ENCODE results near the gene C1orf226.
A peak's percentile ranks its signal among the peaks of the same experiment; 100 is the strongest.

Gene C1orf226

DNA sequence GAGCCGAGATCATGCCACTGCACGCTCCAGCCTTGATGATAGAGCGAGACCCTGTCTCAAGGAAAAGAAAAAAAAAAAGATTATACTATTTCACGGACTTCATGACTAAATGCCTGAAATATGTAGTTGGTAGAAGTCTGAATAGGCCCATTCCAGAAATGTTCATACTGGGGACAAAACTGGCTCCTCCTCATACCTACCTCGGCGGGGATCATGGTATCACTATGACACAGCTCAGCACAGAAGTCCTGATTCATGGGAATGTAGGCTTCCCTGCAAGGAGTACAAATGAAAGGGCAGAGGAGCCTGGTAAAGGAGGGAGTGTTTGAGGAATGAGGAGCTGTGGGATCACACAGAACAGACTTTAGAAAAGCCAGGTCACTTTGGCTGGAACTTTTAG, 9.9 kb upstream of the C1orf226 start:
- H2AK5ac ChIP-seq (ENCODE audit: low read length): no peak overlapping the region
- H2BK5ac ChIP-seq (ENCODE audit: low read length): no peak overlapping the region
- no peak overlapping the region for H2BK15ac ChIP-seq (replicated peaks; ENCODE audit: low read depth)
- no peak overlapping the region for H4K8ac ChIP-seq (ENCODE audit: low read depth, low read length)
- no peaks in the 10 kb centered on the region for H3K79me1 ChIP-seq (ENCODE audit: low read length)
- H3K56ac ChIP-seq (ENCODE audit: low read length): no peak overlapping the region
- WGBS (ENCODE audit: extremely low coverage, insufficient coverage, low lambda C conversion rate): no CpG with 5 or more reads among the region's 6 CpGs
- no peaks in the 10 kb centered on the region for H3K27me3 ChIP-seq (ENCODE audit: insufficient read depth, low read length, poor library complexity)
- no peak overlapping the region for H3K18ac ChIP-seq (ENCODE audit: low read length)
- no peak overlapping the region for H3K4me2 ChIP-seq (ENCODE audit: low read length)
- no peak overlapping the region for H3K27ac ChIP-seq (ENCODE audit: low read depth, low read length)
- no peak overlapping the region for H3K4ac ChIP-seq (ENCODE audit: low read depth, low read length)
- H4K5ac ChIP-seq (ENCODE audit: low read length): no peak overlapping the region
- no peaks in the 10 kb centered on the region for H3K4me1 ChIP-seq (ENCODE audit: control insufficient read depth, low read depth, low read length)
- H3K9ac ChIP-seq (ENCODE audit: low read length): no peak overlapping the region
- H2BK120ac ChIP-seq (ENCODE audit: low read depth, low read length): no peak overlapping the region
- DNase-seq: no peak
- H3K4me3 ChIP-seq (ENCODE audit: low read length): no peak overlapping the region
- no peaks in the 10 kb centered on the region for H3K79me2 ChIP-seq (ENCODE audit: control insufficient read depth, insufficient read depth, low read length)
- no peak overlapping the region for H3K23ac ChIP-seq (ENCODE audit: low read length)
- H3K36me3 ChIP-seq (ENCODE audit: control insufficient read depth, insufficient read depth, low read length): no peaks in the 10 kb centered on the region

DNA sequence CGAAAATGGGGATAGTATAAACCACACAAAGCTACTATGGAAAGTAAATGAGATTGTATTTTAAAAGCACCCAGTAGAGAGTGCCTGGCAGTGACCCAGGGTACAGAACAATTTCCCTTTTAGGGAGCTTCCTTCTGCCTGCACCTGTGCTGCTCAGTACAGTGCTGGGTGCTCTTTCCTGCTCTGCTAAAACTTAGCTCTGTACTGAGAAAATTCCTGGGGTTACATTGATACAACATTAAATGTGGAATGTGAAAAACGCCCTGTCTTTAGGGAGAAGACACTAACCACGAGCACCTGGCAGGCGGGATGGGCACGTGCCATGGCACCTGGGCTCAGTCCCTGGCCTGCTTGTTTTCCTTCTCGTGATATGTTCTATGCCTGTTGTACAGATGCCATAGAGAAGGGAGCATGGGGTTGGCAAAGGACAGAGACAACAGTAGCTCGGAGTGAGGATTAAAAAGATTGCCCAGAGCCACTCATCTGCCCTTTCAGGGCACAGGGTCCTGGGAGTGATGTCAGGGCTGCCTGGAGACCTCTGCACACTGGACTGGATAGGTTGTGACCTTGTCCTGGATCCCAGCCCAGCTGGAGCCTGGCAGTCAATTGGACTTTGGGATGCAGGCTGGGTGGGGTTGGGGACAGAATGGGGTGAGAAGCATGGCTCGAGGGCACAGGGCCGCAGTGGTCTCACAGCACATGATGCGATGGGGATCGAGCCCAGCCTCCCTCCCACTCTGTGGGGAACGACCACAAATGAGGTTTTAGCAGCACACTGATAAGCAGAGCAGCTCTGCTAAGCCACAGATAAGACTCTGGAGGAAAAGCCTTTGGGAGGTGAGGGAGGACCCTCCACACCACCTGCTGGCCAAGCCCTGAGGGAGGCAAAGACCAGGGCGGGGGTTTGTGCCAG, 9.1 kb upstream of the C1orf226 start:
- no peak overlapping the region for H2AK5ac ChIP-seq (ENCODE audit: low read length)
- no peaks in the 10 kb centered on the region for H3K79me1 ChIP-seq (ENCODE audit: low read length)
- no peak overlapping the region for H2BK15ac ChIP-seq (replicated peaks; ENCODE audit: low read depth)
- H3K27ac ChIP-seq (ENCODE audit: low read depth, low read length): no peak overlapping the region
- no peak overlapping the region for H3K9ac ChIP-seq (ENCODE audit: low read length)
- no peak overlapping the region for H3K4ac ChIP-seq (ENCODE audit: low read depth, low read length)
- H3K4me2 ChIP-seq (ENCODE audit: low read length): no peak overlapping the region
- H3K23ac ChIP-seq (ENCODE audit: low read length): no peak overlapping the region
- H3K4me3 ChIP-seq (ENCODE audit: low read length): no peak overlapping the region
- H4K5ac ChIP-seq (ENCODE audit: low read length): no peak overlapping the region
- H2BK5ac ChIP-seq (ENCODE audit: low read length): no peak overlapping the region
- peak; percentile 60 for DNase-seq
- no peaks in the 10 kb centered on the region for H3K79me2 ChIP-seq (ENCODE audit: control insufficient read depth, insufficient read depth, low read length)
- H3K36me3 ChIP-seq (ENCODE audit: control insufficient read depth, insufficient read depth, low read length): no peaks in the 10 kb centered on the region
- no peaks in the 10 kb centered on the region for H3K27me3 ChIP-seq (ENCODE audit: insufficient read depth, low read length, poor library complexity)
- H2BK120ac ChIP-seq (ENCODE audit: low read depth, low read length): no peak overlapping the region
- no CpG with 5 or more reads among the region's 13 CpGs for WGBS (ENCODE audit: extremely low coverage, insufficient coverage, low lambda C conversion rate)
- no peaks in the 10 kb centered on the region for H3K4me1 ChIP-seq (ENCODE audit: control insufficient read depth, low read depth, low read length)
- no peak overlapping the region for H4K8ac ChIP-seq (ENCODE audit: low read depth, low read length)
- no peak overlapping the region for H3K18ac ChIP-seq (ENCODE audit: low read length)
- H3K56ac ChIP-seq (ENCODE audit: low read length): no peak overlapping the region

- Histone ChIP-seq H2BK5ac (ENCODE audit: low read length) (no peak overlapping the region), H2BK120ac (ENCODE audit: low read depth, low read length) (no peak overlapping the region), H2BK15ac (replicated peaks; ENCODE audit: low read depth) (no peak overlapping the region), H3K9ac (ENCODE audit: low read length) (no peak overlapping the region), H3K27ac (ENCODE audit: low read depth, low read length) (no peak overlapping the region), H2AK5ac (ENCODE audit: low read length) (no peak overlapping the region), H4K5ac (ENCODE audit: low read length) (no peak overlapping the region), H3K4me2 (ENCODE audit: low read length) (no peak overlapping the region), H3K23ac (ENCODE audit: low read length) (no peak overlapping the region), H3K79me2 (ENCODE audit: control insufficient read depth, insufficient read depth, low read length) (no peaks in the 10 kb centered on the region), H3K56ac (ENCODE audit: low read length) (no peak overlapping the region), H3K27me3 (ENCODE audit: insufficient read depth, low read length, poor library complexity) (no peaks in the 10 kb centered on the region), H4K8ac (ENCODE audit: low read depth, low read length) (no peak overlapping the region), H3K4me1 (ENCODE audit: control insufficient read depth, low read depth, low read length) (no peaks in the 10 kb centered on the region), H3K4ac (ENCODE audit: low read depth, low read length) (no peak overlapping the region), H3K36me3 (ENCODE audit: control insufficient read depth, insufficient read depth, low read length) (no peaks in the 10 kb centered on the region), H3K79me1 (ENCODE audit: low read length) (no peaks in the 10 kb centered on the region), H3K18ac (ENCODE audit: low read length) (no peak overlapping the region), H3K4me3 (ENCODE audit: low read length) (no peak overlapping the region)
- no peak for DNase-seq
- WGBS (ENCODE audit: extremely low coverage, insufficient coverage, low lambda C conversion rate): no CpG with 5 or more reads among the region's 1 CpG
Measured at GRCh38 chr1:162373072-162373427, 8.5 kb upstream of the C1orf226 start.

DNA sequence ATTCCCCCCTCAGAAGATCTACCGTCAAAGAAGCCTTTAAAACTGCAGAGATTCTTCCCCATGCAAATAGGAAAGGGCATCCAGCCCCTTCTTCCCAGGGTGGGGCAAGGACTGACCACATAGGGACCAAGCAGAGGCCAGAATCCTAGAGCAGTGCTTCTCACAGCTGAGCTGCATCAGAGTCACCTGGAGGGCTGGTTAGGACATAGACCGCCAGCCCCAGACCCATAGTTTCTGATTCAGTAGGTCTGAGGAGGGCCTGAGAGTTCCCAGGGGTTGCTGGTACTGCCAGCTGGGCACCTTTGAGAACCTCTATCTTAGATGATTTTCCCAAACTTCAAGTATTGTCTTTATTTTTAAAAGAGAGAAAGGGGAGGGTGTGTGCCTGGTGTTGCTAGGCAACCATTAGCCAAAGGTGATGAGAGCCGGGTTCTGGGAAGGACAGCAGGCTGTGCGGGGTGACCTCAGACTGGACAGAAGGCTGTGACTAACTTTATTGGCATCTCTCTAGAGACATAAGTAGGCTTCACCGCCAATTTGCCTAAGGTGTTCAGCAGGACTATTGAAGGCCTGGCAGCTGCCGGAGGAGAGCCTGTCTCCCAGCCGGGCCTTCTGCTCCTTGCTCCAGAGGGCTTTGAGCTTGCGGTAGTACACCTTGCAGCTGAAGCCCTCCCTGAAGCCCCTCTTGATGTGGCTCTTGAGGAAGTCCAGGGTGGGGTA, 7.8 kb upstream of the C1orf226 start:
- Histone ChIP-seq H3K4me1 (ENCODE audit: control insufficient read depth, low read depth, low read length) (no peaks in the 10 kb centered on the region), H3K79me1 (ENCODE audit: low read length) (no peaks in the 10 kb centered on the region), H4K5ac (ENCODE audit: low read length) (no peak overlapping the region), H3K9ac (ENCODE audit: low read length) (no peak overlapping the region), H2BK5ac (ENCODE audit: low read length) (no peak overlapping the region), H3K27me3 (ENCODE audit: insufficient read depth, low read length, poor library complexity) (no peaks in the 10 kb centered on the region), H3K36me3 (ENCODE audit: control insufficient read depth, insufficient read depth, low read length) (no peaks in the 10 kb centered on the region), H3K27ac (ENCODE audit: low read depth, low read length) (no peak overlapping the region), H2AK5ac (ENCODE audit: low read length) (no peak overlapping the region), H3K18ac (ENCODE audit: low read length) (no peak overlapping the region), H2BK15ac (replicated peaks; ENCODE audit: low read depth) (no peak overlapping the region), H3K79me2 (ENCODE audit: control insufficient read depth, insufficient read depth, low read length) (no peaks in the 10 kb centered on the region), H3K23ac (ENCODE audit: low read length) (no peak overlapping the region), H3K4ac (ENCODE audit: low read depth, low read length) (no peak overlapping the region), H2BK120ac (ENCODE audit: low read depth, low read length) (no peak overlapping the region), H3K56ac (ENCODE audit: low read length) (no peak overlapping the region), H3K4me3 (ENCODE audit: low read length) (no peak overlapping the region), H3K4me2 (ENCODE audit: low read length) (no peak overlapping the region), H4K8ac (ENCODE audit: low read depth, low read length) (no peak overlapping the region)
- no peak for DNase-seq
- WGBS (ENCODE audit: extremely low coverage, insufficient coverage, low lambda C conversion rate): no CpG with 5 or more reads among the region's 8 CpGs

DNA sequence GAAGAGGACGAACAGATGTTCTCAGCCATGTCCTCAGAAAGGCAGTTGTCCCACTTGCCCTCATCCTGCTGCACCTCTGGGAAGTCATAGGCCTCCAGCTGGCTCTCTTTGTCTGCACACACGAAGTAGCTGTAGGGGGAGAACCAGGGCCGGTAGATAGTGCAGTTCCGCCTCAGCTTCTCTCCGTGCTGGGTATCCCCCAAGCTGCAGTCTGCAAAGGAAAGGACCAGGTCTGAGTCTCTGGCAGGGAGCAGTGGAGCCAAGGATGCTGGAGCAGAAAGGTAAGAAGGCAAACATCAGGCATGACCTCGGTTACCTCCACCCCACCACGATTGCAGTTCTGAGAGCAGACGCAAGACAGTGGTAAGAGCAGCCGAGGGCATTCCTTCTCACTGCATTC, 7.1 kb upstream of the C1orf226 start:
- Histone ChIP-seq H3K79me2 (ENCODE audit: control insufficient read depth, insufficient read depth, low read length) (no peaks in the 10 kb centered on the region), H2BK120ac (ENCODE audit: low read depth, low read length) (no peak overlapping the region), H3K4me3 (ENCODE audit: low read length) (no peak overlapping the region), H3K4me2 (ENCODE audit: low read length) (no peak overlapping the region), H2AK5ac (ENCODE audit: low read length) (no peak overlapping the region), H2BK5ac (ENCODE audit: low read length) (no peak overlapping the region), H3K27ac (ENCODE audit: low read depth, low read length) (no peak overlapping the region), H3K56ac (ENCODE audit: low read length) (no peak overlapping the region), H3K18ac (ENCODE audit: low read length) (no peak overlapping the region), H3K27me3 (ENCODE audit: insufficient read depth, low read length, poor library complexity) (no peaks in the 10 kb centered on the region), H2BK15ac (replicated peaks; ENCODE audit: low read depth) (no peak overlapping the region), H4K8ac (ENCODE audit: low read depth, low read length) (no peak overlapping the region), H3K79me1 (ENCODE audit: low read length) (no peaks in the 10 kb centered on the region), H4K5ac (ENCODE audit: low read length) (no peak overlapping the region), H3K4ac (ENCODE audit: low read depth, low read length) (no peak overlapping the region), H3K9ac (ENCODE audit: low read length) (no peak overlapping the region), H3K4me1 (ENCODE audit: control insufficient read depth, low read depth, low read length) (no peaks in the 10 kb centered on the region), H3K36me3 (ENCODE audit: control insufficient read depth, insufficient read depth, low read length) (no peaks in the 10 kb centered on the region), H3K23ac (ENCODE audit: low read length) (no peak overlapping the region)
- DNase-seq: no peak
- WGBS (ENCODE audit: extremely low coverage, insufficient coverage, low lambda C conversion rate): no CpG with 5 or more reads among the region's 9 CpGs

Measured in mesendoderm (in vitro differentiated cells).